H7 (cell line): ENCODE results near the gene DIPK1C. TPM values are rescaled to one million over a fixed set of nuclear protein-coding genes. Genes with fewer than 3 reads are reported as not detected.

ENCODE experiments used
- total RNA-seq: library from RNA; depleted of rRNA; stranded (reverse); fragments of >200 nt; shearing (Covaris generic); gene quantifications from 2 replicates; pipeline ENCODE4 v1.2.3, GENCODE V29; 2014; rRNA removed

The DIPK1C gene
- total RNA-seq, 1 experiment from 2014 or later: not detected

Other genes starting within 250 kb of the DIPK1C start
- 104 and 130 TPM in 2 replicates for gene CYB5A, start 165.3 kb downstream of the DIPK1C start, total RNA-seq
- gene C18orf63, start 141.5 kb downstream of the DIPK1C start, total RNA-seq: not detected in 2 replicates
- 60.2 and 63.1 TPM in 2 replicates for gene CNDP2, start 39.1 kb upstream of the DIPK1C start, total RNA-seq
- not detected in 2 replicates for gene CNDP1, start 77.2 kb upstream of the DIPK1C start, total RNA-seq
- 2.9 and 4.0 TPM in 2 replicates for gene ZNF407, start 140.6 kb upstream of the DIPK1C start, total RNA-seq